ENCODE results near the gene OR52E6.

GRCh38 chr11:5891216-5891800, 49.6 kb upstream of the OR52E6 start:
- TF ChIP-seq POLR2AphosphoS5 (IDR thresholded peaks at IDR 0.05; ENCODE audit: low read depth, low read length) (no peak), TAF1 (IDR thresholded peaks at IDR 0.05; ENCODE audit: borderline replicate concordance, low read depth, low read length) (no peak), POLR2A (IDR thresholded peaks at IDR 0.05; ENCODE audit: low read depth, low read length) (no peak)
